ENCODE results near the gene POTED.
"Not testable (repeated sequence)": the region's sequence is repeated elsewhere in the genome, so short reads cannot be mapped to it uniquely, and the experiment has no call there.

Gene POTED

GRCh38 chr21:13609477-13609876 is at the start of gene POTED:
Gene POTED (plus strand): TSS chr21:13609777. CDS start chr21:13610229, 452 bp downstream.
- not testable (repeated sequence) for H3K27me3 ChIP-seq (ENCODE audit: control insufficient read depth in 2 of 2, insufficient read depth in 2 of 2, low read length in 2 of 2); H3K9me3 ChIP-seq (ENCODE audit: control insufficient read depth in 2 of 2, low read length in 2 of 2); H3K27ac ChIP-seq (ENCODE audit: low read depth in 2 of 2, low read length in 2 of 2); H3K9ac ChIP-seq (ENCODE audit: low read depth in 1 of 2, low read length in 2 of 2); H3K4me1 ChIP-seq (ENCODE audit: control insufficient read depth in 2 of 2, insufficient read depth in 2 of 2, low read length in 2 of 2); H3K4me3 ChIP-seq (ENCODE audit: low read length in 2 of 2); H3K36me3 ChIP-seq (ENCODE audit: control insufficient read depth in 2 of 2, insufficient read depth in 2 of 2, low read length in 2 of 2)

DNA sequence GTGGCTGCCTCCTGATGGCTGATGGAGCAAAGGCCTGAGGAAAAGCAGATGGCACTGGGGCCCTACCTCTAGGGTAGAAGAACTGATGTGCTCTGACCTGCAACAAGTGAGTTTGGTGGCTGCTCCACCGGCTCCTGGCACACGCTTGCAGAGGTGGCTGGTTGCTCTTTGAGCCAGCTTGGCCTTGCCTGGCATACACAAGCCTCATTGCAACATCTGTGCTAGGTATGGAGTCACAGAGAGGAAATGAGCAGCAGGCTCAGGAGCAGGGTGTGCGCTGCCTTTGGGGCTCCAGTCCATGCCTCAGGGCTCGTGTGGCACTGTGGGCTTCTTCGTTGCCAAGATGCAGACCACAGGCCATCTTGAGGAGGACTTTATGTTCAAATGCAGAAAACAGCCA is 40.5 kb downstream of the POTED start:
- H3K9ac ChIP-seq (ENCODE audit: low read depth in 1 of 2, low read length in 2 of 2); H3K27me3 ChIP-seq (ENCODE audit: control insufficient read depth in 2 of 2, insufficient read depth in 2 of 2, low read length in 2 of 2); H3K36me3 ChIP-seq (ENCODE audit: control insufficient read depth in 2 of 2, insufficient read depth in 2 of 2, low read length in 2 of 2); H3K4me3 ChIP-seq (ENCODE audit: low read length in 2 of 2); H3K4me1 ChIP-seq (ENCODE audit: control insufficient read depth in 2 of 2, insufficient read depth in 2 of 2, low read length in 2 of 2); H3K27ac ChIP-seq (ENCODE audit: low read depth in 2 of 2, low read length in 2 of 2); H3K9me3 ChIP-seq (ENCODE audit: control insufficient read depth in 2 of 2, low read length in 2 of 2): not testable (repeated sequence)

GRCh38 chr21:13651746-13652145 is 42.2 kb downstream of the POTED start:
- H3K36me3 ChIP-seq (ENCODE audit: control insufficient read depth in 2 of 2, insufficient read depth in 2 of 2, low read length in 2 of 2); H3K9ac ChIP-seq (ENCODE audit: low read depth in 1 of 2, low read length in 2 of 2); H3K4me3 ChIP-seq (ENCODE audit: low read length in 2 of 2); H3K9me3 ChIP-seq (ENCODE audit: control insufficient read depth in 2 of 2, low read length in 2 of 2); H3K4me1 ChIP-seq (ENCODE audit: control insufficient read depth in 2 of 2, insufficient read depth in 2 of 2, low read length in 2 of 2); H3K27ac ChIP-seq (ENCODE audit: low read depth in 2 of 2, low read length in 2 of 2); H3K27me3 ChIP-seq (ENCODE audit: control insufficient read depth in 2 of 2, insufficient read depth in 2 of 2, low read length in 2 of 2): not testable (repeated sequence)

Measured in mucosa of rectum (tissue), 2 donors.